CD14-positive monocyte (primary cell): ENCODE measurements around the gene MCC. TPM values are rescaled to one million over a fixed set of nuclear protein-coding genes. Genes with fewer than 3 reads are reported as not detected.

Experiments
- DNase-seq, 3 donors: peaks; one replicate each; pipeline ENCODE4 v3.0.0-alpha.2; 2011 to 2022
- H2AFZ ChIP-seq: 2 replicates; pipeline ENCODE4 v1.6.0; 2012; ENCODE audit warnings: mild to moderate bottlenecking, low read depth, low read length, inconsistent platforms; ENCODE audit not compliant: insufficient read depth, poor library complexity, severe bottlenecking
- H3K27ac ChIP-seq, 2 donors: 1 replicate in 1 of 2; 2 replicates in 1 of 2; pipeline ENCODE4 v1.5.1; 2012 to 2013; ENCODE audit warnings: low read length in 2 of 2, control low read depth in 1 of 2, inconsistent platforms in 1 of 2, low read depth in 1 of 2, mild to moderate bottlenecking in 1 of 2
- H3K27me3 ChIP-seq, 2 donors: one replicate each; pipeline versions ENCODE4 v1.6.0 to v1.6.1; 2011 to 2013; ENCODE audit warnings: low read length in 2 of 2; ENCODE audit not compliant: control insufficient read depth in 2 of 2, insufficient read depth in 2 of 2
- H3K36me3 ChIP-seq, 2 donors: replicated peaks in 1 of 2; 1 replicate in 1 of 2; 2 replicates in 1 of 2; pipeline versions ENCODE4 v1.5.1 to v1.6.1; 2012 to 2013; ENCODE audit warnings: low read length in 2 of 2, control low read depth in 1 of 2, inconsistent platforms in 1 of 2, mild to moderate bottlenecking in 1 of 2; ENCODE audit not compliant: insufficient read depth in 2 of 2, control insufficient read depth in 1 of 2
- H3K4me1 ChIP-seq, 2 donors: 1 replicate in 1 of 2; 2 replicates in 1 of 2; pipeline versions ENCODE4 v1.5.1 to v1.6.1; 2012 to 2013; ENCODE audit warnings: low read length in 2 of 2, control low read depth in 1 of 2, inconsistent platforms in 1 of 2, mild to moderate bottlenecking in 1 of 2, moderate library complexity in 1 of 2; ENCODE audit not compliant: insufficient read depth in 2 of 2, control insufficient read depth in 1 of 2
- H3K4me2 ChIP-seq: replicated peaks from 2 replicates; pipeline ENCODE3; 2012; ENCODE audit warnings: low read length, moderate library complexity, mild to moderate bottlenecking; ENCODE audit not compliant: poor library complexity, severe bottlenecking; ENCODE audit errors: extremely low read depth
- H3K4me3 ChIP-seq, 3 experiments: fragments of 200-600 bp in 1 of 3; sonication (generic) in 1 of 3; replicated peaks in 1 of 3; 1 replicate in 2 of 3; 2 replicates in 1 of 3; pipeline ENCODE4 v1.5.1; 2011 to 2013; ENCODE audit warnings: low read length in 3 of 3, mild to moderate bottlenecking in 3 of 3, control low read depth in 2 of 3, low read depth in 2 of 3, inconsistent platforms in 1 of 3, moderate library complexity in 1 of 3
- H3K79me2 ChIP-seq: 2 replicates; pipeline ENCODE4 v1.6.0; 2012; ENCODE audit warnings: mild to moderate bottlenecking, control low read depth, inconsistent platforms, low read length, moderate library complexity; ENCODE audit not compliant: insufficient read depth
- H3K9ac ChIP-seq: 2 replicates; pipeline ENCODE4 v1.6.0; 2017; ENCODE audit warnings: low read length, mild to moderate bottlenecking; ENCODE audit not compliant: insufficient read depth, poor library complexity, severe bottlenecking
- H3K9me3 ChIP-seq, 2 donors: replicated peaks in 1 of 2; 1 replicate in 1 of 2; 2 replicates in 1 of 2; pipeline versions ENCODE4 v1.5.1 to v1.6.1; 2012 to 2013; ENCODE audit warnings: low read length in 2 of 2, control low read depth in 1 of 2; ENCODE audit not compliant: control insufficient read depth in 1 of 2, insufficient read depth in 1 of 2
- H4K20me1 ChIP-seq: 2 replicates; pipeline ENCODE4 v1.6.0; 2012; ENCODE audit warnings: mild to moderate bottlenecking, low read length, control low read depth, moderate library complexity; ENCODE audit not compliant: insufficient read depth
- H3K27ac Mint-ChIP-seq, 7 donors: one replicate each; pipeline ENCODE4 v1.8.0; 2020; ENCODE audit warnings: mild to moderate bottlenecking in 7 of 7, mixed read lengths in 7 of 7, moderate library complexity in 6 of 7, inconsistent platforms in 2 of 7
- H3K27me3 Mint-ChIP-seq, 3 donors: one replicate each; pipeline ENCODE4 v1.8.0; 2021 to 2022; ENCODE audit warnings: low read depth in 3 of 3, mild to moderate bottlenecking in 3 of 3, mixed read lengths in 3 of 3, moderate library complexity in 3 of 3, inconsistent platforms in 1 of 3
- H3K36me3 Mint-ChIP-seq, 2 donors: one replicate each; pipeline ENCODE4 v1.8.0; 2020; ENCODE audit warnings: mixed read lengths in 2 of 2, inconsistent platforms in 1 of 2, mild to moderate bottlenecking in 1 of 2
- H3K4me1 Mint-ChIP-seq: one replicate; pipeline ENCODE4 v1.8.0; 2020; ENCODE audit warnings: mild to moderate bottlenecking, mixed read lengths
- H3K4me3 Mint-ChIP-seq, 2 donors: one replicate each; pipeline ENCODE4 v1.8.0; 2020; ENCODE audit warnings: mild to moderate bottlenecking in 2 of 2, mixed read lengths in 2 of 2, moderate library complexity in 1 of 2
- H3K9me3 Mint-ChIP-seq, 7 donors: one replicate each; pipeline ENCODE4 v1.8.0; 2020 to 2022; ENCODE audit warnings: mixed read lengths in 7 of 7, mild to moderate bottlenecking in 6 of 7, moderate library complexity in 6 of 7, inconsistent platforms in 2 of 7
- CTCF ChIP-seq: fragments of 200-600 bp; IDR thresholded peaks from one replicate; pipeline ENCODE4 v1.8.0; 2022; ENCODE audit warnings: antibody characterized with exemption, mild to moderate bottlenecking
- WGBS: methylation state at CpG from one replicate; pipeline ENCODE4 v1.1.5; 2013; ENCODE audit warnings: missing lambda C conversion rate; ENCODE audit not compliant: insufficient coverage; 5-methylcytosine and 5-hydroxymethylcytosine counted together
- intact Hi-C, 2 donors: fragments of 100-400 bp; cut with micrococcal nuclease; formaldehyde crosslinking; loops; one replicate each; pipeline versions ENCODE4 v1.15.0 to v1.15.1; 2023
- polyA plus RNA-seq, 3 donors: library from polyadenylated mRNA; depleted of rRNA in 1 of 3; unstranded in 2 of 3; stranded (reverse) in 1 of 3; fragments of 300-500 nt in 2 of 3; fragments of >200 nt in 1 of 3; fragmentation: Illumina TruSeq in 2 of 3; gene quantifications; 1 replicate in 2 of 3; 2 replicates in 1 of 3; pipeline ENCODE4 v1.2.3, GENCODE V29; 2012 to 2021

MCC gene
- polyA plus RNA-seq, 3 donors, result 0.09 TPM; not detected in 2

GRCh38 chr5:113039934-113040285, 448.3 kb downstream of the MCC start:
- Mint-ChIP-seq H3K27me3 (peaks cover 1 to 5% (median 3%) of the 10 kb centered on the region in 3 donors), H3K36me3 (no peaks in the 10 kb centered on the region), H3K27ac (no peak overlapping the region), H3K4me3 (no peak overlapping the region), H3K4me1 (no peaks in the 10 kb centered on the region), H3K9me3 (no peaks in the 10 kb centered on the region)
- Histone ChIP-seq H2AFZ (no peak overlapping the region), H3K4me3 (no peak overlapping the region), H3K27me3 (no peaks in the 10 kb centered on the region), H3K4me1 (no peaks in the 10 kb centered on the region), H3K9me3 (no peaks in the 10 kb centered on the region), H3K27ac (no peak overlapping the region), H3K36me3 (no peaks in the 10 kb centered on the region), H3K9ac (no peak overlapping the region), H4K20me1 (no peaks in the 10 kb centered on the region), H3K79me2 (no peaks in the 10 kb centered on the region), H3K4me2 (no peak overlapping the region)
- WGBS, result 86% methylated on average over 4 of the region's 4 CpGs
- no peak for DNase-seq
- intact Hi-C loops, result no loop called here
- TF ChIP-seq CTCF, result no peak

GRCh38 chr5:113039229-113039933, 448.9 kb downstream of the MCC start:
- no peak overlapping the region for H3K4me3 Mint-ChIP-seq
- H3K4me1 ChIP-seq, result no peaks in the 10 kb centered on the region
- no peak overlapping the region for H3K4me2 ChIP-seq
- peaks cover 1 to 5% (median 3%) of the 10 kb centered on the region in 3 donors for H3K27me3 Mint-ChIP-seq
- H3K36me3 Mint-ChIP-seq, result no peaks in the 10 kb centered on the region
- intact Hi-C loops, result no loop called here
- H4K20me1 ChIP-seq, result no peaks in the 10 kb centered on the region
- H3K9me3 Mint-ChIP-seq, result no peaks in the 10 kb centered on the region
- no peak for DNase-seq
- H3K9ac ChIP-seq, result no peak overlapping the region
- no peaks in the 10 kb centered on the region for H3K27me3 ChIP-seq
- no peaks in the 10 kb centered on the region for H3K4me1 Mint-ChIP-seq
- no peaks in the 10 kb centered on the region for H3K36me3 ChIP-seq
- no peak overlapping the region for H3K4me3 ChIP-seq
- no peak for TF ChIP-seq CTCF
- H3K9me3 ChIP-seq, result no peaks in the 10 kb centered on the region
- H2AFZ ChIP-seq, result no peak overlapping the region
- peak overlapping the region in 1 of 7 donors; percentile 32 for H3K27ac Mint-ChIP-seq
- no peaks in the 10 kb centered on the region for H3K79me2 ChIP-seq
- 89% methylated on average over 12 of the region's 14 CpGs for WGBS
- H3K27ac ChIP-seq, result no peak overlapping the region
